Neural cell (in vitro differentiated cells): ENCODE data around the gene LYPLA2.

Experiments
- EP300 ChIP-seq: fragments of 450-650 bp; conservative IDR thresholded peaks from 2 replicates; pipeline ENCODE4 v1.6.1; 2014; ENCODE audit warnings: antibody characterized with exemption, mild to moderate bottlenecking, moderate library complexity; ENCODE audit not compliant: poor library complexity, severe bottlenecking
- EZH2 ChIP-seq: fragments of 200-600, 300-800 bp; shearing (Covaris generic), sonication (generic); IDR thresholded peaks from 2 replicates; pipeline ENCODE4 v1.6.1; 2014; ENCODE audit warnings: antibody characterized with exemption, low read length, borderline replicate concordance, mild to moderate bottlenecking; ENCODE audit not compliant: insufficient read depth, poor library complexity, severe bottlenecking
- MXI1 ChIP-seq: fragments of 450-650 bp; conservative IDR thresholded peaks from 2 replicates; pipeline ENCODE4 v1.6.1; 2014; ENCODE audit warnings: antibody characterized with exemption, mild to moderate bottlenecking; ENCODE audit not compliant: poor library complexity, severe bottlenecking
- POLR2AphosphoS5 ChIP-seq: IDR thresholded peaks from 2 replicates; pipeline ENCODE4 v1.6.1; 2012
- RAD21 ChIP-seq: fragments of 450-650 bp; conservative IDR thresholded peaks from 2 replicates; pipeline ENCODE4 v1.6.1; 2014; ENCODE audit warnings: antibody characterized with exemption, mild to moderate bottlenecking, moderate library complexity
- REST ChIP-seq: IDR thresholded peaks from 2 replicates; pipeline ENCODE4 v1.6.1; 2012; ENCODE audit warnings: borderline replicate concordance
- TF ChIP-seq, protein P1 (sequence below): fragments of 450-650 bp; IDR thresholded peaks from 2 replicates; pipeline ENCODE4 v1.5.1; 2014; ENCODE audit warnings: antibody characterized with exemption, mild to moderate bottlenecking, moderate library complexity; ENCODE audit not compliant: poor library complexity, severe bottlenecking

- TF ChIP-seq, protein P1, sequence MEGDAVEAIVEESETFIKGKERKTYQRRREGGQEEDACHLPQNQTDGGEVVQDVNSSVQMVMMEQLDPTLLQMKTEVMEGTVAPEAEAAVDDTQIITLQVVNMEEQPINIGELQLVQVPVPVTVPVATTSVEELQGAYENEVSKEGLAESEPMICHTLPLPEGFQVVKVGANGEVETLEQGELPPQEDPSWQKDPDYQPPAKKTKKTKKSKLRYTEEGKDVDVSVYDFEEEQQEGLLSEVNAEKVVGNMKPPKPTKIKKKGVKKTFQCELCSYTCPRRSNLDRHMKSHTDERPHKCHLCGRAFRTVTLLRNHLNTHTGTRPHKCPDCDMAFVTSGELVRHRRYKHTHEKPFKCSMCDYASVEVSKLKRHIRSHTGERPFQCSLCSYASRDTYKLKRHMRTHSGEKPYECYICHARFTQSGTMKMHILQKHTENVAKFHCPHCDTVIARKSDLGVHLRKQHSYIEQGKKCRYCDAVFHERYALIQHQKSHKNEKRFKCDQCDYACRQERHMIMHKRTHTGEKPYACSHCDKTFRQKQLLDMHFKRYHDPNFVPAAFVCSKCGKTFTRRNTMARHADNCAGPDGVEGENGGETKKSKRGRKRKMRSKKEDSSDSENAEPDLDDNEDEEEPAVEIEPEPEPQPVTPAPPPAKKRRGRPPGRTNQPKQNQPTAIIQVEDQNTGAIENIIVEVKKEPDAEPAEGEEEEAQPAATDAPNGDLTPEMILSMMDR, result no peak
- TF ChIP-seq RAD21 (no peak), REST (no peak), MXI1 (no peak), POLR2AphosphoS5 (no peak), EP300 (no peak), EZH2 (no peak)
Measured at GRCh38 chr1:23768733-23769132, 22.2 kb upstream of the LYPLA2 start.
